Hematopoietic multipotent progenitor cell treated with erythropoietin and hydrocortisone succinate and interleukin-3 and kit ligand, for 6 days (in vitro differentiated cells): ENCODE data around the gene IFT43.

ENCODE experiments used
- DNase-seq: peaks from one replicate; pipeline ENCODE4 v3.0.0-alpha.2; 2015

The IFT43 gene

GRCh38 chr14:76115010-76115422 lies 129.5 kb downstream of the IFT43 start:
- DNase-seq = peak; percentile 9

- no peak for DNase-seq
Measured at GRCh38 chr14:76117789-76118484, 132.4 kb downstream of the IFT43 start.

GRCh38 chr14:76118594-76118993 lies 133.0 kb downstream of the IFT43 start:
- DNase-seq = no peak

GRCh38 chr14:76121089-76121748 lies 135.7 kb downstream of the IFT43 start:
- no peak for DNase-seq

GRCh38 chr14:76123426-76124225 lies 138.1 kb downstream of the IFT43 start:
- DNase-seq = no peak

GRCh38 chr14:76125511-76125910 lies 139.9 kb downstream of the IFT43 start:
- no peak for DNase-seq

GRCh38 chr14:76126076-76126475 lies 140.5 kb downstream of the IFT43 start:
- DNase-seq = no peak

- no peak for DNase-seq
Measured at GRCh38 chr14:76129851-76130576, 144.5 kb downstream of the IFT43 start.

GRCh38 chr14:76131071-76131965 lies 145.8 kb downstream of the IFT43 start:
- no peak for DNase-seq

GRCh38 chr14:76133103-76133502 lies 147.5 kb downstream of the IFT43 start:
- DNase-seq = peak; percentile 70
